K562 (cell line): ENCODE data around the gene ITGB6. TPM values are rescaled to one million over a fixed set of nuclear protein-coding genes. Genes with fewer than 3 reads are reported as not detected.

ENCODE experiments used
- ATAC-seq: fragments of 200-7000 bp; cut with Tn5 transposase; 3 replicates; pipeline ENCODE4 v1.9.1; 2020; ENCODE audit warnings: moderate library complexity
- BruUV-seq: library from RNA; stranded (reverse); fragments of 400-500 nt; replicated peaks from 2 replicates; lab custom pipeline; 2021; lab: Mats Ljungman, UMichigan
- CTCF ChIA-PET: fragments of 300-600 bp; formaldehyde crosslinking; extraction: SDS; loops from one replicate; lab custom pipeline; 2021; ENCODE audit warnings: low intra/inter-chr PET ratio; lab: Yijun Ruan, JAX
- POLR2A ChIA-PET: fragments of 300-600, 350-650 bp; sonication (Branson Sonifier 250); formaldehyde crosslinking; extraction: SDS; loops from one replicate; lab custom pipeline; 2021; ENCODE audit warnings: antibody characterized with exemption, inconsistent platforms; lab: Yijun Ruan, JAX
- DNase-seq, 4 experiments: peaks; one replicate each; pipeline versions ENCODE4 v3.0.0 to v3.0.0-alpha.2; 2011 to 2018; ENCODE audit warnings: low spot score in 3 of 4, mixed read lengths in 3 of 4; ENCODE audit errors: extremely low read depth in 1 of 4
- FAIRE-seq: peaks from 2 replicates; lab custom pipeline; 2011; peaks lifted over from hg19 to GRCh38; lab: Jason Lieb, UNC
- H2AFZ ChIP-seq: 2 replicates; pipeline ENCODE4 v1.6.0; 2011; ENCODE audit warnings: low read depth, low read length, control low read depth, inconsistent platforms
- H3K27ac ChIP-seq: fragments of 200-600 bp; 3 replicates; pipeline ENCODE4 v1.8.0; 2011; ENCODE audit warnings: low read depth, mild to moderate bottlenecking, control low read depth, inconsistent platforms, low read length, moderate library complexity, mixed read lengths; ENCODE audit errors: extremely low read depth
- H3K27me3 ChIP-seq, 2 experiments: fragments of 300-600 bp in 1 of 2; 2 replicates in 1 of 2; 3 replicates in 1 of 2; pipeline versions ENCODE4 v1.6.0 to v1.8.0; 2011; ENCODE audit warnings: inconsistent platforms in 2 of 2, low read length in 2 of 2, mild to moderate bottlenecking in 1 of 2, mixed read lengths in 1 of 2, moderate library complexity in 1 of 2; ENCODE audit not compliant: control insufficient read depth in 2 of 2, insufficient read depth in 2 of 2
- H3K36me3 ChIP-seq: fragments of 300-600 bp; 3 replicates; pipeline ENCODE4 v1.8.0; 2011; ENCODE audit warnings: mild to moderate bottlenecking, low read length, inconsistent platforms; ENCODE audit not compliant: control insufficient read depth, insufficient read depth
- H3K4me1 ChIP-seq, 2 experiments: fragments of 200-600 bp in 1 of 2; replicated peaks in 1 of 2; 2 replicates in 1 of 2; 3 replicates in 1 of 2; pipeline versions ENCODE4 v1.5.1 to v1.8.0; 2011; ENCODE audit warnings: inconsistent platforms in 2 of 2, low read length in 2 of 2, mild to moderate bottlenecking in 1 of 2, mixed read lengths in 1 of 2, moderate library complexity in 1 of 2; ENCODE audit not compliant: control insufficient read depth in 2 of 2, insufficient read depth in 2 of 2
- H3K4me2 ChIP-seq: 2 replicates; pipeline ENCODE4 v1.6.1; 2011; ENCODE audit warnings: low read length, control low read depth, inconsistent platforms, mixed read lengths; ENCODE audit not compliant: insufficient read depth
- H3K4me3 ChIP-seq: fragments of 200-600 bp; sonication (generic), shearing (Covaris generic); 2 replicates; pipeline ENCODE4 v1.5.1; 2016; ENCODE audit warnings: control low read depth, inconsistent platforms
- H3K79me2 ChIP-seq: fragments of 200-600 bp; 3 replicates; pipeline ENCODE4 v1.8.0; 2011; ENCODE audit warnings: low read length, inconsistent platforms; ENCODE audit not compliant: control insufficient read depth, insufficient read depth
- H3K9ac ChIP-seq, 2 experiments: 2 replicates each; pipeline versions ENCODE4 v1.6.0 to v1.6.1; 2011; ENCODE audit warnings: low read depth in 2 of 2, low read length in 2 of 2, control low read depth in 1 of 2, inconsistent platforms in 1 of 2, mild to moderate bottlenecking in 1 of 2, mixed read lengths in 1 of 2; ENCODE audit not compliant: insufficient read depth in 1 of 2
- H3K9me1 ChIP-seq: one replicate; pipeline ENCODE4 v1.6.0; 2011; ENCODE audit warnings: inconsistent platforms, mild to moderate bottlenecking, low read length, moderate library complexity; ENCODE audit not compliant: control insufficient read depth, insufficient read depth
- H3K9me3 ChIP-seq: replicated peaks from 2 replicates; pipeline ENCODE4 v1.5.1; 2011; ENCODE audit warnings: low read depth, low read length, inconsistent platforms; ENCODE audit not compliant: control insufficient read depth, insufficient read depth
- H4K20me1 ChIP-seq: replicated peaks from 2 replicates; pipeline ENCODE4 v1.6.1; 2011; ENCODE audit warnings: low read length, inconsistent platforms, mixed read lengths; ENCODE audit not compliant: control insufficient read depth, insufficient read depth
- BRCA1 ChIP-seq, 2 experiments: fragments of 450-650 bp in 1 of 2; sonication (generic) in 1 of 2; formaldehyde crosslinking in 1 of 2; IDR thresholded peaks; 2 replicates each; pipeline versions ENCODE4 v1.5.0 to v1.6.1; 2017 to 2020; ENCODE audit warnings: mild to moderate bottlenecking in 1 of 2, missing genetic modification reagents in 1 of 2
- CSDE1 ChIP-seq, 2 experiments: fragments of 450-650 bp; IDR thresholded peaks; 2 replicates each; pipeline ENCODE4 v1.6.1; 2016; ENCODE audit warnings: mild to moderate bottlenecking in 1 of 2
- HLTF ChIP-seq: fragments of 450-650 bp; IDR thresholded peaks from 2 replicates; pipeline ENCODE4 v1.6.1; 2016
- SIRT6 ChIP-seq: IDR thresholded peaks from one replicate; pipeline ENCODE4 v1.6.1; 2012; ENCODE audit warnings: low read depth, mild to moderate bottlenecking, control low read depth, inconsistent platforms, low read length, moderate library complexity
- SMARCC2 ChIP-seq: fragments of 450-650 bp; IDR thresholded peaks from 2 replicates; pipeline ENCODE4 v1.6.1; 2017; ENCODE audit warnings: antibody characterized with exemption, moderate library complexity, mild to moderate bottlenecking, low read depth
- ZFP30 ChIP-seq: fragments of 250-450 bp; sonication (Bioruptor Pico); IDR thresholded peaks from 2 replicates; pipeline ENCODE4 v1.8.0; 2022; ENCODE audit warnings: moderate library complexity, mild to moderate bottlenecking, inconsistent platforms, borderline replicate concordance
- ZNF354B ChIP-seq: fragments of 250-450 bp; sonication (Bioruptor Pico); IDR thresholded peaks from 2 replicates; pipeline ENCODE4 v1.4.0; 2020
- ZNF76 ChIP-seq: fragments of 250-450 bp; sonication (Bioruptor Pico); IDR thresholded peaks from 2 replicates; pipeline ENCODE4 v1.4.0; 2020; ENCODE audit warnings: mild to moderate bottlenecking, moderate library complexity, borderline replicate concordance
- WGBS: fragments of 100-300 bp; shearing (Covaris generic); methylation state at CpG from one replicate; pipeline ENCODE4 v1.1.6; 2016; ENCODE audit warnings: low coverage, mixed read lengths; ENCODE audit not compliant: insufficient coverage; ENCODE audit errors: missing lambda C conversion rate; 5-methylcytosine and 5-hydroxymethylcytosine counted together
- in situ Hi-C: fragments of 300-500 bp; cut with MboI; formaldehyde crosslinking; loops from 4 replicates; pipeline ENCODE4 v1.15.0; 2018; ENCODE audit warnings: inconsistent platforms, mixed read lengths
- intact Hi-C: fragments of 100-400 bp; cut with micrococcal nuclease; formaldehyde crosslinking; loops from 2 replicates; pipeline ENCODE4 v1.14.2; 2022
- polyA plus RNA-seq, 8 experiments: library from polyadenylated mRNA; depleted of rRNA in 4 of 8; stranded (reverse) in 5 of 8; unstranded in 3 of 8; fragments of >200 nt; fragmentation: Nextera tagmentation in 2 of 8; fragmentation: Illumina TruSeq in 1 of 8; extraction: Ambion mirVana in 2 of 8; extraction: Trizol in 1 of 8; gene quantifications; 2 replicates each; pipeline versions ENCODE4 v1.2.1 to v1.2.3, GENCODE V29; 2011 to 2014; ENCODE audit warnings: inconsistent platforms in 1 of 8, missing spikeins in 1 of 8
- total RNA-seq, 7 experiments: library from RNA; depleted of rRNA in 6 of 7; stranded (reverse); fragments of >200 nt in 6 of 7; fragmentation: Illumina TruSeq in 2 of 7; extraction: Trizol in 2 of 7; gene quantifications; 2 replicates each; pipeline versions ENCODE4 v1.2.1 to v1.2.3, GENCODE V29; 2011 to 2021; ENCODE audit warnings: low replicate concordance in 1 of 7
- TF ChIP-seq, protein P1 (sequence below): fragments of 450-650 bp; IDR thresholded peaks from 2 replicates; pipeline ENCODE4 v1.6.1; 2016; ENCODE audit warnings: low read depth, mild to moderate bottlenecking, moderate library complexity
- TF ChIP-seq, protein P2 (sequence below), 3 experiments: fragments of 200-800 bp in 1 of 3; fragments of 250-450 bp in 1 of 3; fragments of 450-650 bp in 1 of 3; sonication (Bioruptor Pico) in 1 of 3; sonication (Bioruptor generic) in 1 of 3; formaldehyde crosslinking in 1 of 3; IDR thresholded peaks; 2 replicates each; pipeline versions ENCODE4 v1.6.1 to v1.8.0; 2016 to 2022; ENCODE audit warnings: mild to moderate bottlenecking in 2 of 3, missing genetic modification characterization in 2 of 3, missing compliant biosample characterization in 1 of 3, moderate library complexity in 1 of 3

The ITGB6 gene
- total and polyA plus RNA-seq, 9 of the 15 experiments (the other 6 are each of a cell fraction or from before 2014, with no cell fraction given): 0.18 TPM; not detected in 8

DNA sequence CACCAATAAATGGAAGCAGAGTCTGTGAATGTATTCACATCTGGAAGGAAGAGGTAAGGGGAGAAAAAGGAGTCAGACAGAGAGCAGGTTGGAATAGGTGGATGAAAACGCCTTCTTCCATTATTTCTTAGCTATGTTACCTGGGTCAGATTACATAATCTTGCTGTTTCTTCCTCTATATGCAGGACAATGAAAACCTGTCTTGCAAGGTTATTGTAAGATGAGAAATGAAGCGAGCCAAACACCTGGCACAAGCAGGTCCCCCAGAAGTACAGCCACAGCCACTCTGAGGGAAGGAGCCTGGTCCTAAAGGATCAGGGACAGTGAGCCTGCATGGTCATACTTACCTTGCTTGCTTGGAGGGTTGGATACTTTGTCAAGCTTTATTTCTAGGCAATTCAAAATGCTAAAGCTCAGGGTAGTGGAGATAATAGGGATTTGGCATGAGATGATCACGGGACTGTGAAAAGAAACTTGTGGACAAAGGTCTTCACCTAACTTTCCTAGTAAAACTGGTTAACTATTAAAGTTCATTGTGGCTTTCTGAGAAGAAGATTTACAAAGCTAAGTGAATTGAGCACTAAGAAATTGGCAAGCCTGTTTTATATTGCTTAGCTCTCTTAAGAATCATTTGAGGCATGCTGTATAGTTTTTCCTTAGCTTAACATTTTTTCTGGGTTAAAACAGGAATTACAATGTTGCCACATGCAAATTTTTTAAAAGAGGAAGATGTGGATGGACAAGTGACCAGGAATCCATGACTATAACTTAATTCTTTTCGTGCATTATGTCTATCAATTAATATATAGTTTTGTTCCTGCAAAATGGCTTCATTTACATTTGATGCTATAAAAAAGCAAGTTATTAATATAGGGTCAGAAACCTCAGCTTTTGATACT, 121.9 kb downstream of the ITGB6 start:
- no peaks in the 10 kb centered on the region for H3K9me1 ChIP-seq
- H3K36me3 ChIP-seq: no peaks in the 10 kb centered on the region
- no peaks in the 10 kb centered on the region for H3K4me1 ChIP-seq
- in situ Hi-C loops: no loop called here
- H3K4me3 ChIP-seq: no peak overlapping the region
- no peak for ATAC-seq
- POLR2A ChIA-PET: interaction anchor here (0.5 to 0.7 kb wide), 2 partner anchors 134 to 193 kb away, joined by 3 read pairs; no protein-coding TSS in a partner anchor
- BruUV-seq: no TSS peak
- H3K27ac ChIP-seq: no peak overlapping the region
- no peak for FAIRE-seq
- H3K9ac ChIP-seq: no peak overlapping the region
- TF ChIP-seq ZNF76 (CRISPR knock-in tag): no peak
- TF ChIP-seq SIRT6: no peak
- no peak for TF ChIP-seq ZFP30 (CRISPR knock-in tag)
- TF ChIP-seq CSDE1 (IDR thresholded peaks at IDR 0.05): no peak
- no peak overlapping the region for H3K4me2 ChIP-seq
- no peak for DNase-seq
- no peaks in the 10 kb centered on the region for H3K9me3 ChIP-seq
- CTCF ChIA-PET: no interaction called here
- H3K79me2 ChIP-seq: no peaks in the 10 kb centered on the region
- 0% methylated on average over 4 of the region's 4 CpGs for WGBS
- intact Hi-C loops: no loop called here
- H4K20me1 ChIP-seq: no peaks in the 10 kb centered on the region
- no peak overlapping the region for H2AFZ ChIP-seq
- no peaks in the 10 kb centered on the region for H3K27me3 ChIP-seq

DNA sequence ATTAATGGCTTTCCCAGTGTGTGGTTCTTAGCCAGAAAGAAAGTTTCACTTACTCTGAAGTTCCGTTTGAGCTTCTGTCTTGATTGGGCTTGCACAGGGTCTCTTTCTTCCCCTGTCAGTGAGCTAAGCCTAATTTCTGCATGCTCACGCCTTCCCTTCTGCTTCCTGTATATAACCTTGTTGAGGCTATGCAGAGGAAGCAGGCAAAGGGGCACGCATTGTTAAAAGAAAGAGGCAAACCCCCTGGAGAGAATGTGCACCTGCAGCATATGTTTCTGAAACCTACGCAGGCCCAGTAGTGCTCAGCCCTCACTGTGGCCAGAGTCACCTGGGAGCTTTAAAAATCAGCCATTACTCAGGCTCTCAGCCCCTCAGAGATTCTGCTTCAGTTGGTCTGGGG, 123.2 kb downstream of the ITGB6 start:
- Histone ChIP-seq H3K4me3 (no peak overlapping the region), H3K27me3 (no peaks in the 10 kb centered on the region)
- TF ChIP-seq SMARCC2: no peak
- TF ChIP-seq, protein P1, sequence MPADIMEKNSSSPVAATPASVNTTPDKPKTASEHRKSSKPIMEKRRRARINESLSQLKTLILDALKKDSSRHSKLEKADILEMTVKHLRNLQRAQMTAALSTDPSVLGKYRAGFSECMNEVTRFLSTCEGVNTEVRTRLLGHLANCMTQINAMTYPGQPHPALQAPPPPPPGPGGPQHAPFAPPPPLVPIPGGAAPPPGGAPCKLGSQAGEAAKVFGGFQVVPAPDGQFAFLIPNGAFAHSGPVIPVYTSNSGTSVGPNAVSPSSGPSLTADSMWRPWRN: no peak
- TF ChIP-seq, protein P2, sequence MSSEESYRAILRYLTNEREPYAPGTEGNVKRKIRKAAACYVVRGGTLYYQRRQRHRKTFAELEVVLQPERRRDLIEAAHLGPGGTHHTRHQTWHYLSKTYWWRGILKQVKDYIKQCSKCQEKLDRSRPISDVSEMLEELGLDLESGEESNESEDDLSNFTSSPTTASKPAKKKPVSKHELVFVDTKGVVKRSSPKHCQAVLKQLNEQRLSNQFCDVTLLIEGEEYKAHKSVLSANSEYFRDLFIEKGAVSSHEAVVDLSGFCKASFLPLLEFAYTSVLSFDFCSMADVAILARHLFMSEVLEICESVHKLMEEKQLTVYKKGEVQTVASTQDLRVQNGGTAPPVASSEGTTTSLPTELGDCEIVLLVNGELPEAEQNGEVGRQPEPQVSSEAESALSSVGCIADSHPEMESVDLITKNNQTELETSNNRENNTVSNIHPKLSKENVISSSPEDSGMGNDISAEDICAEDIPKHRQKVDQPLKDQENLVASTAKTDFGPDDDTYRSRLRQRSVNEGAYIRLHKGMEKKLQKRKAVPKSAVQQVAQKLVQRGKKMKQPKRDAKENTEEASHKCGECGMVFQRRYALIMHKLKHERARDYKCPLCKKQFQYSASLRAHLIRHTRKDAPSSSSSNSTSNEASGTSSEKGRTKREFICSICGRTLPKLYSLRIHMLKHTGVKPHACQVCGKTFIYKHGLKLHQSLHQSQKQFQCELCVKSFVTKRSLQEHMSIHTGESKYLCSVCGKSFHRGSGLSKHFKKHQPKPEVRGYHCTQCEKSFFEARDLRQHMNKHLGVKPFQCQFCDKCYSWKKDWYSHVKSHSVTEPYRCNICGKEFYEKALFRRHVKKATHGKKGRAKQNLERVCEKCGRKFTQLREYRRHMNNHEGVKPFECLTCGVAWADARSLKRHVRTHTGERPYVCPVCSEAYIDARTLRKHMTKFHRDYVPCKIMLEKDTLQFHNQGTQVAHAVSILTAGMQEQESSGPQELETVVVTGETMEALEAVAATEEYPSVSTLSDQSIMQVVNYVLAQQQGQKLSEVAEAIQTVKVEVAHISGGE (CRISPR knock-in tag; IDR thresholded peaks at IDR 0.05): no peak
- TF ChIP-seq BRCA1 (IDR thresholded peaks at IDR 0.05): no peak
- TF ChIP-seq BRCA1 (CRISPR knock-in tag; IDR thresholded peaks at IDR 0.05): no peak
- no peak for TF ChIP-seq ZNF354B (CRISPR knock-in tag)
- TF ChIP-seq HLTF: no peak
- TF ChIP-seq, all 486 proteins: peak for 0
- DNase-seq: no peak
- Histone ChIP-seq H3K27ac (no peak overlapping the region), H3K36me3 (no peaks in the 10 kb centered on the region), H2AFZ (no peak overlapping the region), H3K4me2 (no peak overlapping the region), H3K4me1 (no peaks in the 10 kb centered on the region), H3K9ac (no peak overlapping the region), H3K79me2 (no peaks in the 10 kb centered on the region), H3K9me1 (no peaks in the 10 kb centered on the region), H3K9me3 (no peaks in the 10 kb centered on the region), H4K20me1 (no peaks in the 10 kb centered on the region)
- 0% methylated on average over 4 of the region's 4 CpGs for WGBS
- in situ Hi-C loops (no loop called here), intact Hi-C loops (no loop called here)
- POLR2A ChIA-PET: interaction anchor here (0.7 kb wide), 2 partner anchors 300 to 378 kb away, joined by 3 read pairs; no protein-coding TSS in a partner anchor
- CTCF ChIA-PET: no interaction called here
- ATAC-seq: no peak
- FAIRE-seq: no peak
- BruUV-seq: no TSS peak
